ENCODE measurements around the gene TSPAN32. TPM values are rescaled to one million over a fixed set of nuclear protein-coding genes. Genes with fewer than 3 reads are reported as not detected.

TSPAN32 gene
- polyA plus RNA-seq, 4 donors = 0.36 to 47.7 TPM; not detected in 2

DNA sequence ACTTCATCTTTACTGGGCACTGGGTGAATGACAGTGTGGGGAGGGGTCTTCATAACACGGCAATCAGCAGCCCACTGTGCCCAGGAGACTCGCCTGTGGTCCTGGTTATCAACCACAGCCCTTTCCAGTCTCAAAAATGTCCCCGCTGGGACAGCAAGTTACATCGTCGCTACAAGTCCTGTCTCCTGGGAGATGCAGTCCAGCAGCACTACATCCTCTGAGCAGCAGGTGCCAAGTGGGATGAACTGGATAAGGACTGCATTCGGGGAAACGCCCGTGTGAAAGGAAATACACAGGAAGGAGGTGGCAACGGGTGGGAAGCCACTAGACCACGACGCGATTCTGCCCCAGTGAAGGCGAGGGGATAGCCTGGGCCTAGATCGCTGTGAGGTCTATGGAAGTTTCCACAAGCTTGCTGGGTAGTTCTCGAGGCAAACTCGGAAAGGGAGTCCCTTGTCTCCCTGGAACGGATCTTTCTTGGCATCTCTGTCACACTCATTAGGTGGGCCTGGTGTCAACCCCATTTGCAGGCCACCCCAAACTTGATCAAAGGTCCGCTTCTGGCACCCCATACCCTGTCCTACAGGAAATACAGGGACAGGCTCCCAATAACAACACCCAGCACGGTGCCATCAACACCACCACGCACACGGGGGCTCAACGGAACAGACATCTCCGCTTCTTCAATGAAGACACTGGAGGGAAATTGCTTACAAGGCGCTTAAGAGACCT is 35.8 kb upstream of the TSPAN32 start:
- DNase-seq (no peak), FAIRE-seq (no peak)
- H3K27me3 ChIP-seq (ENCODE audit: control insufficient read depth in 3 of 3, insufficient read depth in 3 of 3, low read length in 3 of 3) = peaks cover 0 to 10% (median 3%) of the 10 kb centered on the region in 3 donors
- H3K27ac ChIP-seq (ENCODE audit: low read depth in 1 of 3, low read length in 2 of 3) = peak overlapping the region in 2 of 3 donors; percentile 39 to 60
- no peaks in the 10 kb centered on the region for H3K9me3 ChIP-seq (ENCODE audit: control insufficient read depth in 2 of 2, insufficient read depth in 1 of 2, low read depth in 1 of 2, low read length in 1 of 2)
- H3K4me1 ChIP-seq (ENCODE audit: control insufficient read depth in 3 of 3, insufficient read depth in 2 of 3, low read depth in 1 of 3, low read length in 2 of 3) = peaks cover 0 to 39% (median 3%) of the 10 kb centered on the region in 3 donors
- H3K4me3 ChIP-seq (ENCODE audit: low read depth in 1 of 3, low read length in 3 of 3) = no peak overlapping the region
- peaks cover 0 to 36% (median 0%) of the 10 kb centered on the region in 3 donors for H3K36me3 ChIP-seq (ENCODE audit: control insufficient read depth in 3 of 3, insufficient read depth in 2 of 3, low read depth in 1 of 3, low read length in 3 of 3)
- 24 to 55% (median 44%) methylated on average over 24 of the region's 24 CpGs for WGBS, 3 donors

DNA sequence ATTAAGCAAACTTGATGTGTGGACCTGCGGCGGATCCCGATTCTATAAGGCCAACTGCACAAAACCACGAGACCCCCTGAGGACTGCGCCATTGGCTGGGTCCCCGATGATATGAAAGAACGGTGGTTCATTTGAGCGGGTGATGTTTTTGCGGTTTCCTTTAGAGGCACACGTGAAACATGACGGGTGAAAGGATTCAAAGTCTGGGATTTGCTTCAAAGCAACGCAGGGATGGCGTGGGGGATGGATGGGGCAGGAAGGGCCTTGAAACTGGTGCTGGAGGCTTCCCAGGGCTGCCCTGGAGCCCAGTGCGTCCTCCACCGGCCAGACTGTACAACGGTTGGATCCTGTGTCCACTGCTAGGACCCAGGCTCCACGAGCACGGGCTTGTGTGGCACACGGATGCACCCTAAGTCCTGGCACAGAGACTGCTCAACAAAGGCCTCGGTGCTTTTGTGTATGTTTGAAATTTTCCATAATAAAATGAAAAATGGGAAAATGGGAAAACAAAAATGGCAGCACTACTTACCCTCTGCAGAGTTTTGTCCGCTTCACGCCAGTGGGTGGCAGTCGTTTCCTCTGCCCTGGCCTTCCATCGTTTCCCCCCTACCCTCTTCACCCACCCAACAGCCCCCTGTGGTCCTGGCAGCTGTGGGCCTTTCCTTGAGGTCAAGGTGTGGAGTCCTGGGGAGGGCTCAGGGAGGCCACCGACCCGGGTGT is 35.1 kb upstream of the TSPAN32 start:
- peaks cover 0 to 36% (median 0%) of the 10 kb centered on the region in 3 donors for H3K36me3 ChIP-seq (ENCODE audit: control insufficient read depth in 3 of 3, insufficient read depth in 2 of 3, low read depth in 1 of 3, low read length in 3 of 3)
- H3K9me3 ChIP-seq (ENCODE audit: control insufficient read depth in 2 of 2, insufficient read depth in 1 of 2, low read depth in 1 of 2, low read length in 1 of 2) = no peaks in the 10 kb centered on the region
- H3K27me3 ChIP-seq (ENCODE audit: control insufficient read depth in 3 of 3, insufficient read depth in 3 of 3, low read length in 3 of 3) = peaks cover 0 to 17% (median 5%) of the 10 kb centered on the region in 3 donors
- FAIRE-seq (no peak), DNase-seq (no peak)
- H3K27ac ChIP-seq (ENCODE audit: low read depth in 1 of 3, low read length in 2 of 3) = no peak overlapping the region
- H3K4me3 ChIP-seq (ENCODE audit: low read depth in 1 of 3, low read length in 3 of 3) = peak overlapping the region in 1 of 3 donors; percentile 42
- peaks cover 0 to 34% (median 3%) of the 10 kb centered on the region in 3 donors for H3K4me1 ChIP-seq (ENCODE audit: control insufficient read depth in 3 of 3, insufficient read depth in 2 of 3, low read depth in 1 of 3, low read length in 2 of 3)
- WGBS, 3 donors = 27 to 78% (median 46%) methylated on average over 26 of the region's 26 CpGs

DNA sequence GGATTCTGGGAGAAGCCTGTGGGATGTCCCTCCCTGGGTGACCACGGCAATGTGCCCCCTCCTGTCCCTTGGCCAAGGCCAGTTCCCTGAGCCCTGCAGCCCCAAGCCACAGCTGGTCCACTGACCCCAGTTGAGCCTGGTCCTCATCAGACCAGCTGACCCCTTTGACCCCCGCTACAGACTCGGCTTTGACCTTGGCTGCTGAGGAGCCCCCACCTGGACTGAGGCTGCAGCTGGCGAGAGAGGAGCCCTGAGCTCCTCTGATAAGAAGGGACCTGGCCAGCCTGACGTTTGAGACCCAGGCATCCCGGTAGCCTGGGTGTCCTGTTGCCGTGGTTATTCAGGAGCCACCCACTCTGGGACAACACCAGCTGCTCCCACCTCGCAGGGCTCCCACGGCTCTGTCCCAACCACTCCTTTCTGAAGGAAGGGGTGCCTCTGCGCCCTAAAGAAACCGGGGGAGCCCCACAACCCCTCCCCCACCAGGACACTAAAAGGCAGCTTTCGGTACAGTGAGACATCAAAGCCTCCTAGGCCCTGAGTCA is 34.4 kb upstream of the TSPAN32 start:
- H3K4me1 ChIP-seq (ENCODE audit: control insufficient read depth in 3 of 3, insufficient read depth in 2 of 3, low read depth in 1 of 3, low read length in 2 of 3) = peaks cover 0 to 28% (median 3%) of the 10 kb centered on the region in 3 donors
- DNase-seq (no peak), FAIRE-seq (no peak)
- H3K9me3 ChIP-seq (ENCODE audit: control insufficient read depth in 2 of 2, insufficient read depth in 1 of 2, low read depth in 1 of 2, low read length in 1 of 2) = no peaks in the 10 kb centered on the region
- peaks cover 0 to 23% (median 5%) of the 10 kb centered on the region in 3 donors for H3K27me3 ChIP-seq (ENCODE audit: control insufficient read depth in 3 of 3, insufficient read depth in 3 of 3, low read length in 3 of 3)
- H3K36me3 ChIP-seq (ENCODE audit: control insufficient read depth in 3 of 3, insufficient read depth in 2 of 3, low read depth in 1 of 3, low read length in 3 of 3) = peaks cover 0 to 36% (median 0%) of the 10 kb centered on the region in 3 donors
- WGBS, 3 donors = 19 to 63% (median 43%) methylated on average over 12 of the region's 12 CpGs
- peak overlapping the region in 1 of 3 donors; percentile 42 for H3K4me3 ChIP-seq (ENCODE audit: low read depth in 1 of 3, low read length in 3 of 3)
- peak overlapping the region in 2 of 3 donors; percentile 14 to 67 for H3K27ac ChIP-seq (ENCODE audit: low read depth in 1 of 3, low read length in 2 of 3)

DNA sequence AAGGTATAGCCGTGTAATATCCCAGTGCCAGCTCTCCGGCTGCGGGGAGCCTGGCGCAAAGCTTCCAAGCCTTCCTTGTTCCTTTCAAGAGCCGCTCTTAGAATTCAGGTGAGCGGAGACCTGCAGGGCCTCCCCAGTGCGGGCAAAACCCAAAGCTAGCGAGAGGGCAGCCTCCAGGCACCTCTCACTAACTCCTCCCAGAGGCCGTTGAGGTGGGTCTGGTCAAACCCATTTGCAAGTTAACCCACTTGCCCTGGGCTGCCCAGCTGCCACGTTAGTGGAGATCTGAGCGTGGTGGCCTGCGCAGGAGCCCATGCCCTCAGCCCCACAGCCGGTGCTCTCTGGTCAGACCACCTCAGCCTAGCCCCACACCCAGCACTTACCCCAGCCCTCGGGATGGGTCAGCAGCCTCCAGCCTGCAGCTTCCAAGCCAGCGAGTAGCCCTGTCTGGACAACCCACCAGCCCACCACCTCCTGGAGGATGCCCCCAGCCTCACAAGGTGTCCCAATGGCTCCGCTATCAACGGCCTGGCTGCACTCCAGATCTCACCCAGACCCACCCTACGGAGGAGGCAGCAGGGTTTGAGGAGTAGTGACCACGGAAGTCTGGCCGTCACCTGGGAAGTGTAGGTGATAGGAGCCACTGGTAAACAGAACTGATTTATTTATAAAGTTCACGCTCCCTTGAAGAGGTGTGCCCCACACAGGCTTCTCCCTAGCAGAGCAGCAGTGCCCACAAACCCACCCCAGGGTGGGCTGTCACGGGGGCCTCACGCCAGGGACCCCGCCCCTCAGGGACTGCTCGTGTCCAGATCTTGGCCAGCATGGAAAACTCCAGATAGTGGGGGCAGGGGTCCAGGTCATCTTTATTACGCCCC is 33.7 kb upstream of the TSPAN32 start:
- Histone ChIP-seq H3K9me3 (ENCODE audit: control insufficient read depth in 2 of 2, insufficient read depth in 1 of 2, low read depth in 1 of 2, low read length in 1 of 2) (peaks cover 0 to 2% of the 10 kb centered on the region in 2 donors), H3K27ac (ENCODE audit: low read depth in 1 of 3, low read length in 2 of 3) (peak overlapping the region in 2 of 3 donors; percentile 14 to 67), H3K27me3 (ENCODE audit: control insufficient read depth in 3 of 3, insufficient read depth in 3 of 3, low read length in 3 of 3) (peaks cover 0 to 29% (median 5%) of the 10 kb centered on the region in 3 donors), H3K4me1 (ENCODE audit: control insufficient read depth in 3 of 3, insufficient read depth in 2 of 3, low read depth in 1 of 3, low read length in 2 of 3) (peaks cover 0 to 20% (median 3%) of the 10 kb centered on the region in 3 donors), H3K36me3 (ENCODE audit: control insufficient read depth in 3 of 3, insufficient read depth in 2 of 3, low read depth in 1 of 3, low read length in 3 of 3) (peaks cover 0 to 36% (median 0%) of the 10 kb centered on the region in 3 donors), H3K4me3 (ENCODE audit: low read depth in 1 of 3, low read length in 3 of 3) (peak overlapping the region in 2 of 3 donors; percentile 42 to 50)
- FAIRE-seq (no peak), DNase-seq (no peak)
- 11 to 58% (median 46%) methylated on average over 26 of the region's 26 CpGs for WGBS, 3 donors

DNA sequence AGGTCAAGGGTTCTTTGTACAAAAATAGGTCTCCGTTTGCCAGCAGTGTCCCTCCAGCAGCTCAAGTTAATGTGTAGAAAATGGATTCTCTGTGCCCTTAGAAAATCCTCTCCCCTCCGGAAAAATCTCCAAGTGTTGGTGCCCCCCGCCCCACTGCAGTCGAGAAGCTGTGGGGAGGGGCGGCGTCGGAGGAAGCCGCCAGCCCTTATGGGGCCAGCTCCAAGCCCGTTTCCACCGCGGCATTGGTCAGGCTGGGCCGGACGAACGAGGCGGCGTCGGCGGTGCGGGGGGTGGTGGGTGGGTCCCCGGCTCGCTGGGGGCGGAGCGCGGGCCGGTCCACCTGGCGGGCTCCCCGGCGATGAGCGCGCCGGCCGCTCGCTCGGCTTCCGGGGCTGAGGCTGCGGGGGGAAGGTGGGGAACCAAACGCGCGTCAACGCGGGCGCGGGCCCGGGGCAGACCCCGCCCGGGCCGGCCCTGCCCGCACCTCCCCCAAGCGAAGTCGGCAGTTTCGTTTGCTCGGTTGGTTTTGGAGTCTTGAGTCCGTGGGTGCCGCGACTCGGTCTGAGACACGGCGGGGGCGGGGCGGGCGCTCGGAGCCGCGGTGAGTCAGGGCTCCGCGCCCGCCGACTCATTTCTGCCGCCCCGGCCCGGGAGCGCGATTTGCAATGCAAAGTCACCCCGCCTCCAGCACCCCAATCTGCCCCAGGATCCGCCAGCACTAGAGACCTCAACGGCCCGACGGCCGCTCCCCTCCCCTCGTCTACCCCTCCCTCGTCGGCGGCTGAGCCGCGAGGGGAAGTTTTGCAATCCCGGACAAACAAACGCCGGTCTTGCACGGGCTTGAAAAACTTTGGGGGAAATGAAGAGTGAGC is 32.8 kb upstream of the TSPAN32 start:
- Histone ChIP-seq H3K9me3 (ENCODE audit: control insufficient read depth in 2 of 2, insufficient read depth in 1 of 2, low read depth in 1 of 2, low read length in 1 of 2) (peaks cover 0 to 2% of the 10 kb centered on the region in 2 donors), H3K4me3 (ENCODE audit: low read depth in 1 of 3, low read length in 3 of 3) (peak overlapping the region in 2 of 3 donors; percentile 50 to 55), H3K27ac (ENCODE audit: low read depth in 1 of 3, low read length in 2 of 3) (peak overlapping the region; percentile 6 to 75 (median 67)), H3K4me1 (ENCODE audit: control insufficient read depth in 3 of 3, insufficient read depth in 2 of 3, low read depth in 1 of 3, low read length in 2 of 3) (peaks cover 0 to 12% (median 3%) of the 10 kb centered on the region in 3 donors), H3K36me3 (ENCODE audit: control insufficient read depth in 3 of 3, insufficient read depth in 2 of 3, low read depth in 1 of 3, low read length in 3 of 3) (peaks cover 0 to 34% (median 0%) of the 10 kb centered on the region in 3 donors), H3K27me3 (ENCODE audit: control insufficient read depth in 3 of 3, insufficient read depth in 3 of 3, low read length in 3 of 3) (peaks cover 0 to 29% (median 5%) of the 10 kb centered on the region in 3 donors)
- FAIRE-seq = no peak
- WGBS, 3 donors = 1 to 2% (median 1%) methylated on average over 67 to 89 of the region's 89 CpGs
- peak; percentile 31 to 75 for DNase-seq

DNA sequence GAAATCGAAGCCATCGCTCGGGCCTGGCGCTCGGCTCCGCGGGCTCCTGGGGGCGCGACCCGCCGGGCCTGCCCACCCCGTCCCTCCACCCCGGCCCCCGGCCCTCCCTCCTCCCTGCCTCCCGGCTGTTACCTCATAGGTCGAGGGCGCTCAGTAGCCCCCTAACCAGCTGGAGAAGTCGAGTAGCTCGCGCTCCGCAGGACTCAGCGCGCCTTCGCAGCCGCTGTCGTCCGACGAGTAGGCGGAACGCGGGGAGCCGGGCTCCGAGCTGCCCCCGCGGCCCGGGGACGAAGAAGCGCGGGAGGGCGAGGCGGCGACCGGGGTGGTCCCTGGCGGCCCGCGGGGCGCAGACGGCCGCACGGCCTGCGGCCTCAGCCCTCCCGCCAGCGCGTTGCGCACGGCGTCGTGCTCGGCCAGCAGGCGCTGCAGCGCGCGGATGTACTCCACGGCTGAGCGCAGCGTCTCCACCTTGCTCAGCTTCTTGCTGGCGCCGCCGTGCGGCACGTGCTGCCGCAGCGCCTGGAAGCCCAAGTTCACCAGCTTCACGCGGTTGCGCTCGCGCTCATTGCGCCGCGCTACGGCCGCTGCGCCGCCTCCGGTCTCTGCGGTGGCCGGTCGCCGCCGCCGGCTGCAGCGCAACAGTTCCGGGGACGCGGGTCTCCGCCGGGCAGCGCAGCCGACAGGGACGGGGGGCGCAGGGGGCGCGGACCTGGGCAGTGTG is 32.1 kb upstream of the TSPAN32 start:
- Histone ChIP-seq H3K4me1 (ENCODE audit: control insufficient read depth in 3 of 3, insufficient read depth in 2 of 3, low read depth in 1 of 3, low read length in 2 of 3) (peaks cover 0 to 10% (median 3%) of the 10 kb centered on the region in 3 donors), H3K36me3 (ENCODE audit: control insufficient read depth in 3 of 3, insufficient read depth in 2 of 3, low read depth in 1 of 3, low read length in 3 of 3) (peaks cover 0 to 29% (median 0%) of the 10 kb centered on the region in 3 donors), H3K4me3 (ENCODE audit: low read depth in 1 of 3, low read length in 3 of 3) (peak overlapping the region in 2 of 3 donors; percentile 50 to 55), H3K9me3 (ENCODE audit: control insufficient read depth in 2 of 2, insufficient read depth in 1 of 2, low read depth in 1 of 2, low read length in 1 of 2) (peaks cover 0 to 2% of the 10 kb centered on the region in 2 donors), H3K27me3 (ENCODE audit: control insufficient read depth in 3 of 3, insufficient read depth in 3 of 3, low read length in 3 of 3) (peaks cover 0 to 29% (median 5%) of the 10 kb centered on the region in 3 donors), H3K27ac (ENCODE audit: low read depth in 1 of 3, low read length in 2 of 3) (peak overlapping the region in 2 of 3 donors; percentile 66 to 75)
- FAIRE-seq = no peak
- 2 to 3% (median 2%) methylated on average over 53 to 104 of the region's 104 CpGs for WGBS, 3 donors
- DNase-seq = peak; percentile 61 to 90
